ENCODE results near the gene GNA15. TPM values are rescaled to one million over a fixed set of nuclear protein-coding genes. Genes with fewer than 3 reads are reported as not detected.

GNA15 gene, protein sequence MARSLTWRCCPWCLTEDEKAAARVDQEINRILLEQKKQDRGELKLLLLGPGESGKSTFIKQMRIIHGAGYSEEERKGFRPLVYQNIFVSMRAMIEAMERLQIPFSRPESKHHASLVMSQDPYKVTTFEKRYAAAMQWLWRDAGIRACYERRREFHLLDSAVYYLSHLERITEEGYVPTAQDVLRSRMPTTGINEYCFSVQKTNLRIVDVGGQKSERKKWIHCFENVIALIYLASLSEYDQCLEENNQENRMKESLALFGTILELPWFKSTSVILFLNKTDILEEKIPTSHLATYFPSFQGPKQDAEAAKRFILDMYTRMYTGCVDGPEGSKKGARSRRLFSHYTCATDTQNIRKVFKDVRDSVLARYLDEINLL
- total RNA-seq: not detected in 2 replicates

GRCh38 chr19:3135961-3136683 lies at the start of gene GNA15:
GNA15 (plus strand) TSS chr19:3136033; CDS start chr19:3136451, 418 bp downstream.

GRCh38 chr19:3178377-3178972 lies 42.6 kb downstream of the GNA15 start, which contains the start of gene S1PR4:
S1PR4 (plus strand) TSS chr19:3178769; CDS start chr19:3178793, 24 bp downstream.

DNA sequence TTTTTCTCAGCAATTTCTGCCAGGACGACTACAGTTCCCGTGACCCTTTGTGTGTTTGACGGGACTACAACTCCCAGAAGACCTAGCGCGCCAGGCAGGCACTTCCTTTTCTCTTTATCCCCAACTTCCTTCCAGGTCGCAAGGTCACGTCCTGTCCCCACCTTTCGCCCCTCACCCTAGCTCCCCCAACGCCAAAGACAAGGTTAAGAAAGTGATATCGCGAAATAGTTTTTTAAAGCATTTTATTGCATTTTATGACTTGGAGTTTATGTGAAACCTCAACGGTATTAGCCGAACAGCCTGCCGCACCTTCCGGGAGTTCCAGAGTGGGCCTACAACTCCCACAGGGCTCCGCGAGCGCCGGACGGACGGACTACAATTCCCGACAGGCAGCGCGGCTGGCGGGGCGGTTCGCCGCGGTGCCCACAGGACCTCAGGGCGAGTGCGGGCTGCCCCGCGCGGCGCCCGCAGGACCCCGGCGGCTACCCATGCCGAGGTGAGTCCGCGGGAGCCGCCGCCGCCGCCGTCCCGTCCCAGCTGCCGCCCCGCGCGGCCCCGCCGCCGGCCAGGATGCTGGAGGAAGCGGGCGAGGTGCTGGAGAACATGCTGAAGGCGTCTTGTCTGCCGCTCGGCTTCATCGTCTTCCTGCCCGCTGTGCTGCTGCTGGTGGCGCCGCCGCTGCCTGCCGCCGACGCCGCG lies 49.8 kb downstream of the GNA15 start, which contains the start of gene NCLN:
TSS of gene NCLN (plus strand) at position 470 of the 699 bp plus-strand sequence. CDS start at position 571, 101 bp downstream.

Other genes starting within 250 kb of the GNA15 start
- gene ZNF57, start 235.1 kb upstream of the GNA15 start, total RNA-seq: 1.8 and 2.5 TPM in 2 replicates
- gene ZNF77, start 191.1 kb upstream of the GNA15 start, total RNA-seq: 2.2 and 3.0 TPM in 2 replicates
- gene TLE6, start 158.5 kb upstream of the GNA15 start, total RNA-seq: 0.17 and 0.30 TPM in 2 replicates
- 0.45 and 2.5 TPM in 2 replicates for gene TLE2, start 106.8 kb upstream of the GNA15 start, total RNA-seq
- 312 and 327 TPM in 2 replicates for gene TLE5, start 73.5 kb upstream of the GNA15 start, total RNA-seq
- 48.1 and 51.3 TPM in 2 replicates for gene GNA11, start 41.7 kb upstream of the GNA15 start, total RNA-seq
- gene S1PR4, start 42.7 kb downstream of the GNA15 start, total RNA-seq: not detected in 2 replicates
- gene NCLN, start 49.9 kb downstream of the GNA15 start, total RNA-seq: 82.4 and 82.7 TPM in 2 replicates
- not detected in 2 replicates for gene CELF5, start 88.6 kb downstream of the GNA15 start, total RNA-seq
- gene NFIC, start 230.6 kb downstream of the GNA15 start, total RNA-seq: 36.7 and 41.2 TPM in 2 replicates